HepG2 (cell line): Measurements from ENCODE around the gene ENO2. TPM values are rescaled to one million over a fixed set of nuclear protein-coding genes. Genes with fewer than 3 reads are reported as not detected.
A peak's percentile ranks its signal among the peaks of the same experiment; 100 is the strongest.

Source experiments
- HOXA3 ChIP-seq: sonication (generic); formaldehyde crosslinking; IDR thresholded peaks from 2 replicates; pipeline ENCODE4 v1.5.0; 2020; ENCODE audit warnings: missing genetic modification reagents
- LCORL ChIP-seq, 2 experiments: fragments of 450-650 bp in 1 of 2; sonication (generic) in 1 of 2; formaldehyde crosslinking in 1 of 2; IDR thresholded peaks; 2 replicates each; pipeline versions ENCODE4 v1.5.0 to v1.6.1; 2017 to 2020; ENCODE audit warnings: antibody characterized with exemption in 1 of 2, missing genetic modification reagents in 1 of 2
- NR2F6 ChIP-seq, 2 experiments: IDR thresholded peaks; 2 replicates each; pipeline ENCODE4 v1.6.1; 2016; ENCODE audit warnings: antibody characterized with exemption in 1 of 2, mild to moderate bottlenecking in 1 of 2
- PHF21A ChIP-seq: sonication (generic); formaldehyde crosslinking; IDR thresholded peaks from 2 replicates; pipeline ENCODE4 v1.5.0; 2020; ENCODE audit warnings: mild to moderate bottlenecking, missing genetic modification reagents
- POGZ ChIP-seq: sonication (generic); formaldehyde crosslinking; IDR thresholded peaks from 2 replicates; pipeline ENCODE4 v1.4.0; 2020; ENCODE audit warnings: mild to moderate bottlenecking, missing genetic modification reagents
- POLR2G ChIP-seq: fragments of 200-400 bp; formaldehyde crosslinking; IDR thresholded peaks from 2 replicates; pipeline ENCODE4 v1.6.1; 2018; ENCODE audit warnings: mild to moderate bottlenecking, low read depth, low read length, moderate library complexity
- THAP11 ChIP-seq: IDR thresholded peaks from 2 replicates; pipeline ENCODE4 v1.6.1; 2016; ENCODE audit warnings: missing biosample characterization, missing genetic modification reagents
- XRCC5 ChIP-seq: fragments of 200-400 bp; formaldehyde crosslinking; optimal IDR thresholded peaks from 2 replicates; pipeline ENCODE3; 2017; ENCODE audit warnings: mild to moderate bottlenecking, low read length
- ZNF432 ChIP-seq: sonication (generic); formaldehyde crosslinking; IDR thresholded peaks from 2 replicates; pipeline ENCODE4 v1.5.0; 2020; ENCODE audit warnings: missing genetic modification reagents, mild to moderate bottlenecking, borderline replicate concordance
- polyA plus RNA-seq, 8 experiments: library from polyadenylated mRNA; depleted of rRNA in 3 of 8; stranded (reverse) in 7 of 8; unstranded in 1 of 8; fragments of >200 nt; fragmentation: Illumina TruSeq in 4 of 8; extraction: Trizol in 4 of 8; gene quantifications; 2 replicates each; pipeline versions ENCODE4 v1.2.1 to v1.2.3, GENCODE V29; 2011 to 2016; ENCODE audit warnings: low read depth in 4 of 8, missing spikeins in 1 of 8, mixed read lengths in 1 of 8; ENCODE audit not compliant: insufficient read depth in 1 of 8
- total RNA-seq, 5 experiments: library from RNA; depleted of rRNA; stranded (reverse); fragments of >200 nt; fragmentation: Illumina TruSeq; extraction: Trizol; gene quantifications; 2 replicates each; pipeline ENCODE4 v1.2.3, GENCODE V29; 2016; ENCODE audit warnings: low read depth in 1 of 5
- TF ChIP-seq, protein P1 (sequence below), 2 experiments: sonication (generic) in 1 of 2; formaldehyde crosslinking in 1 of 2; IDR thresholded peaks; 2 replicates each; pipeline versions ENCODE4 v1.4.0 to v1.6.1; 2018 to 2020; ENCODE audit warnings: missing genetic modification reagents in 2 of 2, borderline replicate concordance in 1 of 2, low read depth in 1 of 2, mild to moderate bottlenecking in 1 of 2, missing biosample characterization in 1 of 2
- TF ChIP-seq, protein P2 (sequence below): sonication (generic); formaldehyde crosslinking; IDR thresholded peaks from 2 replicates; pipeline ENCODE4 v1.8.1; 2023; ENCODE audit warnings: mild to moderate bottlenecking, missing genetic modification reagents, borderline replicate concordance
- TF ChIP-seq, protein P3 (sequence below): sonication (generic); formaldehyde crosslinking; conservative IDR thresholded peaks from 2 replicates; pipeline ENCODE4 v1.4.0; 2020; ENCODE audit warnings: missing genetic modification reagents
- TF ChIP-seq, protein P4 (sequence below): IDR thresholded peaks from 2 replicates; pipeline ENCODE4 v1.6.1; 2016; ENCODE audit warnings: mild to moderate bottlenecking, missing biosample characterization, missing genetic modification reagents
- TF ChIP-seq, protein P5 (sequence below): sonication (generic); formaldehyde crosslinking; IDR thresholded peaks from 2 replicates; pipeline ENCODE4 v1.9.0; 2021; ENCODE audit warnings: missing genetic modification reagents, mild to moderate bottlenecking, borderline replicate concordance
- TF ChIP-seq, protein P6 (sequence below): sonication (generic); formaldehyde crosslinking; IDR thresholded peaks from 2 replicates; pipeline ENCODE4 v1.4.0; 2020; ENCODE audit warnings: missing genetic modification reagents
- TF ChIP-seq, protein P7 (sequence below): sonication (generic); formaldehyde crosslinking; IDR thresholded peaks from 2 replicates; pipeline ENCODE4 v1.4.0; 2020; ENCODE audit warnings: missing genetic modification reagents
- TF ChIP-seq, protein P8 (sequence below): sonication (generic); formaldehyde crosslinking; IDR thresholded peaks from 2 replicates; pipeline ENCODE4 v1.8.0; 2022; ENCODE audit warnings: mild to moderate bottlenecking, missing genetic modification reagents; ENCODE audit not compliant: insufficient replicate concordance

The ENO2 gene
- total and polyA plus RNA-seq, 2 of the 13 experiments (the other 11 are each of a cell fraction or from before 2014, with no cell fraction given), result 19.3 to 136 TPM

DNA sequence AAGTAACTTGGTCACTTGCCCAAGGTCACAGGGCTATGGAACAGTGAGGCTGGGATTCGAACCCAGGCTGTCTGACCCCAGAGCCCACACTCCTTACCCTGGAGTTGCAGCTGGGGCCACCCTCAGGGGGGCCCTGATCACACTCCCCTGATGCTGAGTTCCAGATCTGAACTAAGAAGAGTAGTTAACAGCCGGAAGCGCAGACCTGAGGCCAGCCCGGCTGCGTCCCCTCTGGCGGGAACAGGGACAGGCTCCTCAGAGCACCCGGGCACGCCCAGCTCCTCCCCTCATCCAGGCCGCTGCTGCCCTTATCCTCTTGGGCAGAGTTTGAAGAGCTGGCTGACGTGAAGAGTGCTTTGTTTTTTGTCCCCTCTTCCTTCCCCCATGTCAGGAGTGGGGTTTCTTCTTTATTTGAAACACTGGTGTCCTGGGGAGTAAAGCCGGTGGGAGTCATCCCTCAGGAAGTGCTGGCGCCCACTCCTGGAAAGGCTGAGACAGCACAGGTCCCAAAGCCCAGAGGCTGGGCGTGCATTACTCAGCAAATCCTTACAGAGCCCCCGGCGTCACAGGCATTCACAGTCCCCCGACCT, 47.4 kb downstream of the ENO2 start (continued):
- peak; percentile 29; the same call in 1 of the 2 replicates for TF ChIP-seq NR2F6 (IDR thresholded peaks at IDR 0.05)
- no peak for TF ChIP-seq NR2F6 (CRISPR knock-in tag; IDR thresholded peaks at IDR 0.05)
- TF ChIP-seq, protein P1, sequence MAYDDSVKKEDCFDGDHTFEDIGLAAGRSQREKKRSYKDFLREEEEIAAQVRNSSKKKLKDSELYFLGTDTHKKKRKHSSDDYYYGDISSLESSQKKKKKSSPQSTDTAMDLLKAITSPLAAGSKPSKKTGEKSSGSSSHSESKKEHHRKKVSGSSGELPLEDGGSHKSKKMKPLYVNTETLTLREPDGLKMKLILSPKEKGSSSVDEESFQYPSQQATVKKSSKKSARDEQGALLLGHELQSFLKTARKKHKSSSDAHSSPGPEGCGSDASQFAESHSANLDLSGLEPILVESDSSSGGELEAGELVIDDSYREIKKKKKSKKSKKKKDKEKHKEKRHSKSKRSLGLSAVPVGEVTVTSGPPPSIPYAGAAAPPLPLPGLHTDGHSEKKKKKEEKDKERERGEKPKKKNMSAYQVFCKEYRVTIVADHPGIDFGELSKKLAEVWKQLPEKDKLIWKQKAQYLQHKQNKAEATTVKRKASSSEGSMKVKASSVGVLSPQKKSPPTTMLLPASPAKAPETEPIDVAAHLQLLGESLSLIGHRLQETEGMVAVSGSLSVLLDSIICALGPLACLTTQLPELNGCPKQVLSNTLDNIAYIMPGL (CRISPR knock-in tag; IDR thresholded peaks at IDR 0.05; ENCODE audit: borderline replicate concordance in 1 of 2, low read depth in 1 of 2), result peak in 1 of 2 experiments; percentile 82
- TF ChIP-seq, protein P2, sequence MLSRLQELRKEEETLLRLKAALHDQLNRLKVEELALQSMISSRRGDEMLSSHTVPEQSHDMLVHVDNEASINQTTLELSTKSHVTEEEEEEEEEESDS, result no peak
- TF ChIP-seq, protein P3, sequence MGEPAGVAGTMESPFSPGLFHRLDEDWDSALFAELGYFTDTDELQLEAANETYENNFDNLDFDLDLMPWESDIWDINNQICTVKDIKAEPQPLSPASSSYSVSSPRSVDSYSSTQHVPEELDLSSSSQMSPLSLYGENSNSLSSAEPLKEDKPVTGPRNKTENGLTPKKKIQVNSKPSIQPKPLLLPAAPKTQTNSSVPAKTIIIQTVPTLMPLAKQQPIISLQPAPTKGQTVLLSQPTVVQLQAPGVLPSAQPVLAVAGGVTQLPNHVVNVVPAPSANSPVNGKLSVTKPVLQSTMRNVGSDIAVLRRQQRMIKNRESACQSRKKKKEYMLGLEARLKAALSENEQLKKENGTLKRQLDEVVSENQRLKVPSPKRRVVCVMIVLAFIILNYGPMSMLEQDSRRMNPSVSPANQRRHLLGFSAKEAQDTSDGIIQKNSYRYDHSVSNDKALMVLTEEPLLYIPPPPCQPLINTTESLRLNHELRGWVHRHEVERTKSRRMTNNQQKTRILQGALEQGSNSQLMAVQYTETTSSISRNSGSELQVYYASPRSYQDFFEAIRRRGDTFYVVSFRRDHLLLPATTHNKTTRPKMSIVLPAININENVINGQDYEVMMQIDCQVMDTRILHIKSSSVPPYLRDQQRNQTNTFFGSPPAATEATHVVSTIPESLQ (CRISPR knock-in tag), result 0 out of 2 replicates have a peak, but pooled peaks have one; percentile 22
- TF ChIP-seq, protein P4, sequence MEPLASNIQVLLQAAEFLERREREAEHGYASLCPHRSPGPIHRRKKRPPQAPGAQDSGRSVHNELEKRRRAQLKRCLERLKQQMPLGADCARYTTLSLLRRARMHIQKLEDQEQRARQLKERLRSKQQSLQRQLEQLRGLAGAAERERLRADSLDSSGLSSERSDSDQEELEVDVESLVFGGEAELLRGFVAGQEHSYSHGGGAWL (CRISPR knock-in tag), result no peak
- TF ChIP-seq POLR2G, result peak; percentile 67
- no peak for TF ChIP-seq ZNF432 (CRISPR knock-in tag)
- peak; percentile 91 for TF ChIP-seq XRCC5
- TF ChIP-seq LCORL (IDR thresholded peaks at IDR 0.05), result no peak
- 0 out of 2 replicates have a peak, but pooled peaks have one; percentile 21 for TF ChIP-seq LCORL (CRISPR knock-in tag; IDR thresholded peaks at IDR 0.05)
- TF ChIP-seq HOXA3 (CRISPR knock-in tag), result peak; percentile 5; the same call in 1 of the 2 replicates
- TF ChIP-seq, protein P5, sequence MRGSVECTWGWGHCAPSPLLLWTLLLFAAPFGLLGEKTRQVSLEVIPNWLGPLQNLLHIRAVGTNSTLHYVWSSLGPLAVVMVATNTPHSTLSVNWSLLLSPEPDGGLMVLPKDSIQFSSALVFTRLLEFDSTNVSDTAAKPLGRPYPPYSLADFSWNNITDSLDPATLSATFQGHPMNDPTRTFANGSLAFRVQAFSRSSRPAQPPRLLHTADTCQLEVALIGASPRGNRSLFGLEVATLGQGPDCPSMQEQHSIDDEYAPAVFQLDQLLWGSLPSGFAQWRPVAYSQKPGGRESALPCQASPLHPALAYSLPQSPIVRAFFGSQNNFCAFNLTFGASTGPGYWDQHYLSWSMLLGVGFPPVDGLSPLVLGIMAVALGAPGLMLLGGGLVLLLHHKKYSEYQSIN (CRISPR knock-in tag), result no peak
- TF ChIP-seq, protein P6, sequence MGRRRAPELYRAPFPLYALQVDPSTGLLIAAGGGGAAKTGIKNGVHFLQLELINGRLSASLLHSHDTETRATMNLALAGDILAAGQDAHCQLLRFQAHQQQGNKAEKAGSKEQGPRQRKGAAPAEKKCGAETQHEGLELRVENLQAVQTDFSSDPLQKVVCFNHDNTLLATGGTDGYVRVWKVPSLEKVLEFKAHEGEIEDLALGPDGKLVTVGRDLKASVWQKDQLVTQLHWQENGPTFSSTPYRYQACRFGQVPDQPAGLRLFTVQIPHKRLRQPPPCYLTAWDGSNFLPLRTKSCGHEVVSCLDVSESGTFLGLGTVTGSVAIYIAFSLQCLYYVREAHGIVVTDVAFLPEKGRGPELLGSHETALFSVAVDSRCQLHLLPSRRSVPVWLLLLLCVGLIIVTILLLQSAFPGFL, result no peak
- TF ChIP-seq, protein P7, sequence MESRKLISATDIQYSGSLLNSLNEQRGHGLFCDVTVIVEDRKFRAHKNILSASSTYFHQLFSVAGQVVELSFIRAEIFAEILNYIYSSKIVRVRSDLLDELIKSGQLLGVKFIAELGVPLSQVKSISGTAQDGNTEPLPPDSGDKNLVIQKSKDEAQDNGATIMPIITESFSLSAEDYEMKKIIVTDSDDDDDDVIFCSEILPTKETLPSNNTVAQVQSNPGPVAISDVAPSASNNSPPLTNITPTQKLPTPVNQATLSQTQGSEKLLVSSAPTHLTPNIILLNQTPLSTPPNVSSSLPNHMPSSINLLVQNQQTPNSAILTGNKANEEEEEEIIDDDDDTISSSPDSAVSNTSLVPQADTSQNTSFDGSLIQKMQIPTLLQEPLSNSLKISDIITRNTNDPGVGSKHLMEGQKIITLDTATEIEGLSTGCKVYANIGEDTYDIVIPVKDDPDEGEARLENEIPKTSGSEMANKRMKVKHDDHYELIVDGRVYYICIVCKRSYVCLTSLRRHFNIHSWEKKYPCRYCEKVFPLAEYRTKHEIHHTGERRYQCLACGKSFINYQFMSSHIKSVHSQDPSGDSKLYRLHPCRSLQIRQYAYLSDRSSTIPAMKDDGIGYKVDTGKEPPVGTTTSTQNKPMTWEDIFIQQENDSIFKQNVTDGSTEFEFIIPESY (CRISPR knock-in tag), result no peak
- peak; percentile 21; the same call in 1 of the 2 replicates for TF ChIP-seq PHF21A (CRISPR knock-in tag)
- TF ChIP-seq, protein P8, sequence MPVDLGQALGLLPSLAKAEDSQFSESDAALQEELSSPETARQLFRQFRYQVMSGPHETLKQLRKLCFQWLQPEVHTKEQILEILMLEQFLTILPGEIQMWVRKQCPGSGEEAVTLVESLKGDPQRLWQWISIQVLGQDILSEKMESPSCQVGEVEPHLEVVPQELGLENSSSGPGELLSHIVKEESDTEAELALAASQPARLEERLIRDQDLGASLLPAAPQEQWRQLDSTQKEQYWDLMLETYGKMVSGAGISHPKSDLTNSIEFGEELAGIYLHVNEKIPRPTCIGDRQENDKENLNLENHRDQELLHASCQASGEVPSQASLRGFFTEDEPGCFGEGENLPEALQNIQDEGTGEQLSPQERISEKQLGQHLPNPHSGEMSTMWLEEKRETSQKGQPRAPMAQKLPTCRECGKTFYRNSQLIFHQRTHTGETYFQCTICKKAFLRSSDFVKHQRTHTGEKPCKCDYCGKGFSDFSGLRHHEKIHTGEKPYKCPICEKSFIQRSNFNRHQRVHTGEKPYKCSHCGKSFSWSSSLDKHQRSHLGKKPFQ (CRISPR knock-in tag), result peak; percentile 61
- 0 out of 2 replicates have a peak, but pooled peaks have one; percentile 12 for TF ChIP-seq POGZ (CRISPR knock-in tag)
- TF ChIP-seq THAP11 (CRISPR knock-in tag), result peak; percentile 41; the same call in 1 of the 2 replicates
